Psoas muscle (tissue), 8 donors: Measurements from ENCODE around the gene ATF3. TPM values are rescaled to one million over a fixed set of nuclear protein-coding genes. Genes with fewer than 3 reads are reported as not detected.

Source experiments
- ATAC-seq, 4 donors: fragments of 200-7000 bp; cut with Tn5 transposase; one replicate each; pipeline ENCODE4 v1.9.1; 2020; ENCODE audit warnings: moderate library complexity in 3 of 4, mild to moderate bottlenecking in 2 of 4
- DNase-seq, 2 donors: peaks; one replicate each; pipeline ENCODE4 v3.0.0-alpha.2; 2020
- H3K27ac ChIP-seq: fragments of 200-600 bp; one replicate; pipeline ENCODE4 v1.8.0; 2022
- H3K27me3 ChIP-seq, 3 donors: fragments of 200-600 bp in 1 of 3; one replicate each; pipeline versions ENCODE4 v1.6.1 to v1.8.0; 2013 to 2022; ENCODE audit warnings: low read length in 2 of 3, mild to moderate bottlenecking in 2 of 3, moderate library complexity in 1 of 3; ENCODE audit not compliant: insufficient read depth in 3 of 3
- H3K36me3 ChIP-seq, 2 donors: fragments of 200-600 bp in 1 of 2; one replicate each; pipeline versions ENCODE4 v1.6.1 to v1.8.0; 2013 to 2022; ENCODE audit warnings: low read depth in 1 of 2, mild to moderate bottlenecking in 1 of 2, moderate library complexity in 1 of 2; ENCODE audit not compliant: insufficient read depth in 1 of 2
- H3K4me1 ChIP-seq: fragments of 200-600 bp; one replicate; pipeline ENCODE4 v1.8.0; 2022
- H3K4me3 ChIP-seq: fragments of 200-600 bp; one replicate; pipeline ENCODE4 v1.8.0; 2022; ENCODE audit warnings: mild to moderate bottlenecking
- H3K9me3 ChIP-seq: fragments of 200-600 bp; one replicate; pipeline ENCODE4 v1.8.0; 2022
- CTCF ChIP-seq: fragments of 200-600 bp; IDR thresholded peaks from one replicate; pipeline ENCODE4 v1.8.0; 2022; ENCODE audit warnings: antibody characterized with exemption
- WGBS, 3 donors: extraction: QIAGEN DNeasy Blood & Tissue Kit; methylation state at CpG; one replicate each; pipeline versions ENCODE4 v1.1.6 to v1.1.7; 2013; 5-methylcytosine and 5-hydroxymethylcytosine counted together
- intact Hi-C, 2 donors: fragments of 100-400 bp; cut with DNase I; formaldehyde crosslinking; loops; one replicate each; pipeline versions ENCODE4 v1.11.0 to v1.14.2; 2022
- polyA plus RNA-seq, 3 donors: library from polyadenylated mRNA; stranded (reverse); fragments of 200-250 nt; gene quantifications; one replicate each; pipeline ENCODE4 v1.2.3, GENCODE V29; 2013
- total RNA-seq, 4 donors: library from RNA; stranded (reverse); fragmentation: NEBNext Ultra II Directional in 2 of 4; extraction: Animal tissue kit (Norgen Biotek cat#: 25700) in 2 of 4; gene quantifications; one replicate each; pipeline versions ENCODE4 v1.2.1 to v1.2.4, GENCODE V29; 2021 to 2023
- donor health status: healthy with polysubstance abuse.
- donor health status: DM: no; HTN: no; CAD: no; lungs with moderate emphysema.
- donor health status: Bipolar disorder and iron deficiency.
- donor health status: healthy.
- donor health status: DM: yes; HTN: yes; CAD: no.
- donor health status: DM: no; HTN: no; CAD: no.
- donor health status: DM: no; HTN: no; CAD: no.
- donor health status: DM: yes; HTN: yes; CAD: no.

Gene ATF3
- total and polyA plus RNA-seq, 7 donors, result 6.6 to 51.3 (median 14.9) TPM

DNA sequence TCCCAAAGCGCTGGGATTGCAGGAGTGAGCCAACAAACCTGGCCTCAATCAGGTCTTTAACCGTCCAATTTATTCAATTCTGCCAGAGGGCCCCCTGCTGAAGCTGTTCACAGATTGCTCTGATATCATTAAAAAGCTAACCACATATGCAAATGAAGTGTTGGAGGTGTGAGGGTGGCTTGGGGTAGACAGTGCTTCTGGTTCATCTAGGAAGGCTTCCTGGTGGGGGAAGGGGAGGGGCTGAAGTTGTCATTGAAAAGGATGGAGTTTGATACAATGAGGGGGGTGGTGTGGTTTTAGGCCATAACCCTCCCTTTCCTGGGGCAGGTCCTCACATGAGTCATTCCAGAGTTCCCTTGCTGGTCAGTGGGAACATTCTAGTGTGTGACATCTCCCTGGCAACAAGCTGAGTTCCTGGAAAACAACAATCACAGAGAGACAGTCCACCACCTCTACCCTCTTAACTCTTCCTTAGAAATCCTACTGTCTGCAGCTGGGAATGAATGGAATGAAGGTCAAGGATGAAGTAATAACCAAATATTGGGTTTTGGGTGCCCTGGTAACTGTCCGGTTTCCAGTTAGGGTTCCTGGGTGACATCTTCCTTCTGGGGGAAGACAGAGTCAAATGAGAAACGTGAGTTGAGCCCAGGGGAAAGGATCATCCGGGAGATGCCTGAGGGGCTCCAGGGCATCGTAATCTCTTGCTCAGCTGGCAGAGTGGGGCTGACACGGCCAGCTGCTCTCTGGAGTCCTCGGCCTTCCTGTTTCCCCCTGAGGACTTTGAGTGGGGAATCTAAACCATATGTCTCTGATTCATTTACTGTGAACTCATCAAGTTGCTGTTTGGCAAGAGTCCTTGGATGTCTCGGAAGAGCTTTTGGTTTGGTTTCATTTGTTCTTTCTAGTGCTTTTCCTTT is 58.9 kb downstream of the ATF3 start:
- Histone ChIP-seq H3K27ac (peak overlapping the region; percentile 71), H3K9me3 (no peaks in the 10 kb centered on the region), H3K4me3 (no peak overlapping the region), H3K36me3 (no peaks in the 10 kb centered on the region), H3K4me1 (peaks cover 10% of the 10 kb centered on the region), H3K27me3 (peaks cover 0 to 3% (median 0%) of the 10 kb centered on the region in 3 donors)
- intact Hi-C loops, result loop anchor here in 1 of 2 donors (5.0 kb wide), 1 partner anchor 120 kb away; no protein-coding TSS in a partner anchor
- peak; percentile 20 to 52 (median 32) for ATAC-seq
- WGBS, 3 donors, result 36 to 43% (median 36%) methylated on average over 9 of the region's 9 CpGs
- DNase-seq, result peak in 1 of 2 donors; percentile 46
- no peak for TF ChIP-seq CTCF

- intact Hi-C loops, result loop anchor here in 1 of 2 donors (5.0 kb wide), 1 partner anchor 119 kb away; no protein-coding TSS in a partner anchor
- no peaks in the 10 kb centered on the region for H3K36me3 ChIP-seq
- WGBS, 3 donors, result 86 to 88% (median 88%) methylated on average over 5 of the region's 5 CpGs
- H3K4me3 ChIP-seq, result no peak overlapping the region
- no peak for TF ChIP-seq CTCF
- no peak for DNase-seq
- H3K27me3 ChIP-seq, result peaks cover 0 to 6% (median 0%) of the 10 kb centered on the region in 3 donors
- H3K9me3 ChIP-seq, result no peaks in the 10 kb centered on the region
- H3K27ac ChIP-seq, result peak overlapping the region; percentile 71
- ATAC-seq, result no peak
- peaks cover 10% of the 10 kb centered on the region for H3K4me1 ChIP-seq
Observed at GRCh38 chr1:212668477-212668876, 59.9 kb downstream of the ATF3 start.

DNA sequence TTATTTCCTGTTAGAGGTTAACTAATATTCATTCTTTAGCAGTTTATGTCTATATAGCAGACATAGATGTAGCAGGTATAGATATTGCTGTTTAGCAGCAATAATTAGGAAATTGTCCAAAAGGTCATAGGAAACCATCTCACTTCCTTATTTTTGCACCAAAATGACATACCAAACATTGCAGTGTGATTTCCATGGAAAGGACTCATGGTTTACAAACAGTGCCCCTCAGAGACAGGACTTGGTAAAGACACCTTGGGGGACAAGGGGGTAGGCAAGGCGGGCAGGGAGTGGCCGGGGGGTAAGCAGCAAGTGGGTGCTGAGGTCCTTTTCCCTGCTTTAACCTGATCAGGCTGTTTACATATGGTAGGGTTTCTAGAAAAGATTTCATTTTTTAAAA is 60.5 kb downstream of the ATF3 start:
- no peaks in the 10 kb centered on the region for H3K36me3 ChIP-seq
- ATAC-seq, result no peak
- TF ChIP-seq CTCF, result peak; percentile 6
- no peak overlapping the region for H3K27ac ChIP-seq
- peaks cover 0 to 6% (median 0%) of the 10 kb centered on the region in 3 donors for H3K27me3 ChIP-seq
- peaks cover 10% of the 10 kb centered on the region for H3K4me1 ChIP-seq
- no peak overlapping the region for H3K4me3 ChIP-seq
- intact Hi-C loops, result loop anchor here in 1 of 2 donors (5.0 kb wide), 1 partner anchor 118 kb away; no protein-coding TSS in a partner anchor
- 84 to 90% (median 88%) methylated on average over 2 of the region's 2 CpGs for WGBS, 3 donors
- DNase-seq, result no peak
- no peaks in the 10 kb centered on the region for H3K9me3 ChIP-seq

- H3K27me3 ChIP-seq, result peaks cover 0 to 6% (median 0%) of the 10 kb centered on the region in 3 donors
- no peaks in the 10 kb centered on the region for H3K9me3 ChIP-seq
- 83 to 91% (median 85%) methylated on average over 8 of the region's 8 CpGs for WGBS, 3 donors
- H3K4me3 ChIP-seq, result no peak overlapping the region
- ATAC-seq (no peak), DNase-seq (no peak)
- TF ChIP-seq CTCF, result no peak
- intact Hi-C loops, result loop anchor here in 1 of 2 donors (5.0 kb wide), 1 partner anchor 118 kb away; no protein-coding TSS in a partner anchor
- H3K27ac ChIP-seq, result no peak overlapping the region
- peaks cover 10% of the 10 kb centered on the region for H3K4me1 ChIP-seq
- no peaks in the 10 kb centered on the region for H3K36me3 ChIP-seq
Observed at GRCh38 chr1:212669600-212669999, 61.0 kb downstream of the ATF3 start.
